BJ (cell line): ENCODE data around the gene XPNPEP2. TPM values are rescaled to one million over a fixed set of nuclear protein-coding genes. Genes with fewer than 3 reads are reported as not detected.

ENCODE experiments used
- CTCF ChIA-PET: fragments of 350-600 bp; formaldehyde crosslinking; extraction: SDS; loops from one replicate; lab custom pipeline; 2021; ENCODE audit warnings: antibody characterized with exemption, inconsistent platforms; lab: Yijun Ruan, JAX
- POLR2A ChIA-PET: fragments of 300-600 bp; sonication (Branson Sonifier 250); formaldehyde crosslinking; extraction: SDS; loops from one replicate; lab custom pipeline; 2021; ENCODE audit warnings: antibody characterized with exemption; lab: Charles Lee
- DNase-seq: peaks from one replicate; pipeline ENCODE4 v3.0.0-alpha.2; 2011; ENCODE audit warnings: low read depth
- H3K27me3 ChIP-seq: 2 replicates; pipeline ENCODE4 v1.6.0; 2011; ENCODE audit warnings: low read length; ENCODE audit not compliant: control insufficient read depth, insufficient read depth
- H3K36me3 ChIP-seq: 2 replicates; pipeline ENCODE4 v1.5.1; 2011; ENCODE audit warnings: low read length; ENCODE audit not compliant: control insufficient read depth, insufficient read depth
- H3K4me3 ChIP-seq: 2 replicates; pipeline ENCODE4 v1.5.1; 2011; ENCODE audit warnings: low read depth, mild to moderate bottlenecking, control low read depth, low read length
- CTCF ChIP-seq: IDR thresholded peaks from 2 replicates; pipeline ENCODE4 v1.5.1; 2011; ENCODE audit warnings: low read depth, mild to moderate bottlenecking, control low read depth, inconsistent platforms, low read length, moderate library complexity; ENCODE audit not compliant: insufficient read depth
- polyA plus RNA-seq: library from polyadenylated mRNA; depleted of rRNA; stranded (reverse); fragments of >200 nt; gene quantifications from 2 replicates; pipeline ENCODE4 v1.2.3, GENCODE V29; 2011; rRNA removed
- small RNA-seq: library from RNA; depleted of rRNA; stranded (forward); fragments of <200 nt; gene quantifications from one replicate; pipeline ENCODE3, GENCODE V24; 2012; ENCODE audit warnings: low replicate concordance, low read depth; ENCODE audit not compliant: insufficient read length

The XPNPEP2 gene
- polyA plus RNA-seq, 1 experiment = 0.32 TPM

GRCh38 chrX:129808158-129808828 is 69.5 kb downstream of the XPNPEP2 start:
- Histone ChIP-seq H3K27me3 (no peaks in the 10 kb centered on the region), H3K4me3 (no peak overlapping the region), H3K36me3 (peaks cover 9% of the 10 kb centered on the region)
- ChIA-PET CTCF (no interaction called here), POLR2A (no interaction called here)
- no peak for DNase-seq
- no peak for TF ChIP-seq CTCF

- Histone ChIP-seq H3K36me3 (peaks cover 11% of the 10 kb centered on the region), H3K27me3 (no peaks in the 10 kb centered on the region), H3K4me3 (no peak overlapping the region)
- no peak for TF ChIP-seq CTCF
- CTCF ChIA-PET = no interaction called here
- POLR2A ChIA-PET = no interaction called here
- DNase-seq = no peak
Observed at GRCh38 chrX:129808829-129809796, 70.3 kb downstream of the XPNPEP2 start.

- DNase-seq = no peak
- ChIA-PET POLR2A (no interaction called here), CTCF (no interaction called here)
- Histone ChIP-seq H3K36me3 (peaks cover 6% of the 10 kb centered on the region), H3K4me3 (no peak overlapping the region), H3K27me3 (no peaks in the 10 kb centered on the region)
- no peak for TF ChIP-seq CTCF
Observed at GRCh38 chrX:129813662-129814368, 75.0 kb downstream of the XPNPEP2 start.

- ChIA-PET POLR2A (no interaction called here), CTCF (no interaction called here)
- Histone ChIP-seq H3K27me3 (no peaks in the 10 kb centered on the region), H3K4me3 (no peak overlapping the region), H3K36me3 (peaks cover 5% of the 10 kb centered on the region; the same call in 1 of the 2 replicates)
- DNase-seq = no peak
- TF ChIP-seq CTCF = no peak
Observed at GRCh38 chrX:129818123-129818522, 79.3 kb downstream of the XPNPEP2 start.

Small RNA genes lying within 50 kb of the gene (small RNA-seq; reads per million reads assigned to genes)
- gene RF00017 = not detected

Other genes starting within 250 kb of the XPNPEP2 start
- gene SMARCA1, start 215.5 kb upstream of the XPNPEP2 start, polyA plus RNA-seq = 13.9 and 36.7 TPM in 2 replicates
- gene OCRL, start 198.7 kb upstream of the XPNPEP2 start, polyA plus RNA-seq = 16.4 and 22.0 TPM in 2 replicates
- gene APLN, start 84.0 kb upstream of the XPNPEP2 start, polyA plus RNA-seq = 0.09 and 0.11 TPM in 2 replicates
- not detected in 2 replicates for gene SASH3, start 41.0 kb downstream of the XPNPEP2 start, polyA plus RNA-seq
- 47.5 and 48.0 TPM in 2 replicates for gene ZDHHC9, start 104.9 kb downstream of the XPNPEP2 start, polyA plus RNA-seq
- gene UTP14A, start 167.2 kb downstream of the XPNPEP2 start, polyA plus RNA-seq = 12.0 and 20.0 TPM in 2 replicates
- 0.76 and 1.5 TPM in 2 replicates for gene BCORL1, start 243.7 kb downstream of the XPNPEP2 start, polyA plus RNA-seq